Activated CD8-positive, alpha-beta memory T cell treated with anti-CD3 and anti-CD28 coated beads, Interleukin-2, amount 10 ng/mL, durations not matched to agents 7 days and 5 days (primary cell): ENCODE data around the gene ATP10B. TPM values are rescaled to one million over a fixed set of nuclear protein-coding genes. Genes with fewer than 3 reads are reported as not detected.
"Not testable (repeated sequence)": the region's sequence is repeated elsewhere in the genome, so short reads cannot be mapped to it uniquely, and the experiment has no call there.

Experiments
- ATAC-seq: fragments of 150-1000 bp; cut with Tn5 transposase; one replicate; pipeline ENCODE4 v1.10.0; 2021; ENCODE audit warnings: moderate library complexity
- CTCF ChIA-PET: fragments of 350-600 bp; sonication (Branson Sonifier 250); formaldehyde crosslinking; loops from one replicate; lab custom pipeline; 2021; ENCODE audit warnings: antibody characterized with exemption; lab: Charles Lee
- DNase-seq: peaks from one replicate; pipeline ENCODE4 v3.0.0-alpha.2; 2020
- H3K27ac Mint-ChIP-seq: one replicate; pipeline ENCODE4 v1.8.0; 2021; ENCODE audit warnings: mild to moderate bottlenecking, mixed read lengths
- H3K27me3 Mint-ChIP-seq: one replicate; pipeline ENCODE4 v1.8.0; 2021; ENCODE audit warnings: mixed read lengths
- H3K36me3 Mint-ChIP-seq: one replicate; pipeline ENCODE4 v1.8.0; 2021; ENCODE audit warnings: mild to moderate bottlenecking, mixed read lengths
- H3K4me1 Mint-ChIP-seq: one replicate; pipeline ENCODE4 v1.8.0; 2021; ENCODE audit warnings: mixed read lengths
- H3K4me3 Mint-ChIP-seq: one replicate; pipeline ENCODE4 v1.8.0; 2021; ENCODE audit warnings: mild to moderate bottlenecking, moderate library complexity, mixed read lengths
- H3K9me3 Mint-ChIP-seq: one replicate; pipeline ENCODE4 v1.8.0; 2022; ENCODE audit warnings: low read depth, mixed read lengths
- total RNA-seq, 2 experiments: library from RNA; stranded (reverse); gene quantifications; one replicate each; pipeline ENCODE4 v1.2.3, GENCODE V29; 2021

ATP10B gene, protein sequence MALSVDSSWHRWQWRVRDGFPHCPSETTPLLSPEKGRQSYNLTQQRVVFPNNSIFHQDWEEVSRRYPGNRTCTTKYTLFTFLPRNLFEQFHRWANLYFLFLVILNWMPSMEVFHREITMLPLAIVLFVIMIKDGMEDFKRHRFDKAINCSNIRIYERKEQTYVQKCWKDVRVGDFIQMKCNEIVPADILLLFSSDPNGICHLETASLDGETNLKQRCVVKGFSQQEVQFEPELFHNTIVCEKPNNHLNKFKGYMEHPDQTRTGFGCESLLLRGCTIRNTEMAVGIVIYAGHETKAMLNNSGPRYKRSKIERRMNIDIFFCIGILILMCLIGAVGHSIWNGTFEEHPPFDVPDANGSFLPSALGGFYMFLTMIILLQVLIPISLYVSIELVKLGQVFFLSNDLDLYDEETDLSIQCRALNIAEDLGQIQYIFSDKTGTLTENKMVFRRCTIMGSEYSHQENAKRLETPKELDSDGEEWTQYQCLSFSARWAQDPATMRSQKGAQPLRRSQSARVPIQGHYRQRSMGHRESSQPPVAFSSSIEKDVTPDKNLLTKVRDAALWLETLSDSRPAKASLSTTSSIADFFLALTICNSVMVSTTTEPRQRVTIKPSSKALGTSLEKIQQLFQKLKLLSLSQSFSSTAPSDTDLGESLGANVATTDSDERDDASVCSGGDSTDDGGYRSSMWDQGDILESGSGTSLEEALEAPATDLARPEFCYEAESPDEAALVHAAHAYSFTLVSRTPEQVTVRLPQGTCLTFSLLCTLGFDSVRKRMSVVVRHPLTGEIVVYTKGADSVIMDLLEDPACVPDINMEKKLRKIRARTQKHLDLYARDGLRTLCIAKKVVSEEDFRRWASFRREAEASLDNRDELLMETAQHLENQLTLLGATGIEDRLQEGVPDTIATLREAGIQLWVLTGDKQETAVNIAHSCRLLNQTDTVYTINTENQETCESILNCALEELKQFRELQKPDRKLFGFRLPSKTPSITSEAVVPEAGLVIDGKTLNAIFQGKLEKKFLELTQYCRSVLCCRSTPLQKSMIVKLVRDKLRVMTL (N-terminal part only)
- not detected for total RNA-seq

DNA sequence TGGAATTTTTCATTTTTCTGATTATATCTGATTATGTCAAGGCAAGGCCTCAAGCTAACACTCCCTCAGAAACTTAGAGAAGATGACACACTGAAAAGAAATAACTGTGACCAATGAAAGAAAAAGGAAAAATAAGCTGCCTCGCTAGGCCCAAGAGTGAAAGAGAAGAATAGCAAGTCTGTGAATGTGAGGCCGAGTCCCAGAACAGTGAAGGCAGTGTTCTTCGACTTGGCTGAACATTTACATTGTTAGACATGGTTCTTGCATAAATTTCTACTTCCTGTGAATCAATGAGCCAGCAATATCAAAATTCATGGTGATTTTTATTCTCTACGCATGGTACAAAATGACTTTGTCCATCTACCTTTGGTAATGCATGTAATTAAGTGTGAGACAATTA, at the start of gene ATP10B:
TSS of gene ATP10B (minus strand) at position 163 of the 400 bp plus-strand sequence. CDS start 164,137 bp downstream, outside the sequence.
- DNase-seq: no peak
- Mint-ChIP-seq H3K4me1 (no peaks in the 10 kb centered on the region), H3K27me3 (no peaks in the 10 kb centered on the region), H3K36me3 (no peaks in the 10 kb centered on the region), H3K9me3 (no peaks in the 10 kb centered on the region), H3K27ac (no peak within 1 kb of the TSS), H3K4me3 (no peak within 1 kb of the TSS)
- no peak for ATAC-seq
- CTCF ChIA-PET: no interaction called here

DNA sequence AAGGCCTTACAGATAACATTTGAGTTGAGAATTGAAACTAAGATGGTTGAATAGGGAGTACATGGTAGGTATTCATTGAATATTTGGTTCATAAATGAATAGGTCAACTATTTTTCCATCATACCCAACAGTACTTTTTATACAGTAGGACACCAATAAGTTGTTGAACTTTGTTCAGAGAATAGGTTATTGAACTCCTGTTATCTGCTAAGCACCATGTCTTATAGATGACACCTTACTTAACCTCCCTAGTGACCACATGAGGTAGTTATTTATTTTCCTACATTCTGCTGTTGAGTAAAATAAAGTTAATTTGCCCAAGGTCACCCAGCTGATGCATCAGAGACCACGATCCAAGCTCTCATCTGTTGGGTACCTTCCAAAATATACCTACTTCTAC, 49.6 kb upstream of the ATP10B start:
- H3K9me3 Mint-ChIP-seq: no peaks in the 10 kb centered on the region
- no peak for ATAC-seq
- no peak for DNase-seq
- no peak overlapping the region for H3K27ac Mint-ChIP-seq
- CTCF ChIA-PET: no interaction called here
- H3K4me1 Mint-ChIP-seq: no peaks in the 10 kb centered on the region
- H3K4me3 Mint-ChIP-seq: no peak overlapping the region
- no peaks in the 10 kb centered on the region for H3K27me3 Mint-ChIP-seq
- no peaks in the 10 kb centered on the region for H3K36me3 Mint-ChIP-seq

DNA sequence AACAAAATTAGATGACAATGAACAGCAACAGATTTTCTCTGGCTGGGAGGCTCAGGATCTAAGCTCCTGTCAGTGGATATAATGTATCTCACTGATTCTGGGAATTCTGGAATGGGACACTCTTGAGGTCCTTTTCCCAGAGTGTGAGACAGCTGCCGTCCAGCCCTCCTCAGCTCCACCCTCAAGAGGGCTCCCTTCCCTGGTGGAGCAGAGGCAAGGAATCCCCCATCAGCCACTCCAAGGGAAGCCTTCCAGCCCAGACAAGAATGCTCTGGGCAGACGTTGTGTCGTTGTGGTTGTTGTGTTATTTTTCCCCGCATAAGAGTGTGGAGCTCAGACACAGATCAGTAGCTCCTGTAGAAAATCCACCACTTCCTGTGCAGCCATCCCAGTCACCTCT, 47.7 kb upstream of the ATP10B start:
- Mint-ChIP-seq H3K27me3 (no peaks in the 10 kb centered on the region), H3K27ac (no peak overlapping the region), H3K4me3 (no peak overlapping the region), H3K4me1 (no peaks in the 10 kb centered on the region), H3K36me3 (no peaks in the 10 kb centered on the region), H3K9me3 (no peaks in the 10 kb centered on the region)
- CTCF ChIA-PET: no interaction called here
- ATAC-seq (no peak), DNase-seq (no peak)

DNA sequence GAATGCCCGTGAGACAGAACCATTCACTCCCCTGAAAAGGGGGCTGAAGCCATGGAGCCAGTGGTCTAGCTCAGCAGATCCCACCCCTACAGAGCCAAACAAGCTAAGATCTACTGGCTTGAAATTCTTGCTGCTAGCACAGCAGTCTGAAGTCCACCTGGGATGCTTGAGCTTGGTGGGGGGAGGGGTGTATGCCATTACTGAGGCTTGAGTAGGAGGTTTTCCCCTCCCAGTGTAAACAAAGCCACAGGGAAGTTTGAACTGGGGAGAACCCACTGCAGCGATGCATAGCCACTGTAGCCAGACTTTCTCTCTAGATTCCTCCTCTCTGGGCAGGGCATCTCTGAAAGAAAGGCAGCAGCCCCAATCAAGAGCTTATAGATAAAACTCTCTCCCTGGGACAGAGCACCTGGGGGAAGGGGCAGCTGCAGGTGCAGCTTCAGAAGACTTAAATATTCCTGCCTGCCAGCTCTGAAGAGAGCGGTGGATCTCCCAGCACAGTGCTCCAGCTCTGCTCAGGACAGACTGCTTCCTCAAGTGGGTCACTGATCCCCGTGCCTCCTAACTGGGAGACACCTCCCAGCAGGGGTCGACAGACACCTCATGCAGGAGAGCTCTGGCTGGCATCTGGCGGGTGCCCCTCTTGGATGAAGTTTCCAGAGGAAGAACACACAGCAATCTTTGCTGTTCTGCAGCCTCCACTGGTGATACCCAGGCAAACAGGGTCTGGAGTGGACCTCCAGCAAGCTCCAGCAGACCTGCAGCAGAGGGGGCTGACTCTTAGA, 41.4 kb upstream of the ATP10B start:
- H3K9me3 Mint-ChIP-seq: not testable (repeated sequence)

DNA sequence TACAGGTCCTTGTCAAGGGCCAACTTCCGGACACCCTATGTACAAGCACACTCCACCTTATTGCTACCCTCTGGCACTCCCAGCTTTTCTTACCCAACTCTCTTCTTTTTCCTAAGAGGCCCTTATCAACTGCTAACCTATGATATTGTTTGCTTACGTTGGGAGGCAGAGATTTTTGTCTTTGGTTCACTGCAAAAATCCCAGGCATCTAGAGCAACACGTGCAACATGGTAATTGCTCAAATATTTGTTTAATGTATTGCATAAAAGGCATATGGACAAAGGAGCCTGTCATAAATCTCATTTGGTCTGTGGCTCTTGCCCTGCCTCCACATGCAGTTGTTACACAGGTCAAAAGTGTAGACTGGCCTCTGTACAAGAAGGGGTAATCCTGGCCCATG, 35.8 kb upstream of the ATP10B start:
- Mint-ChIP-seq H3K4me3 (no peak overlapping the region), H3K4me1 (no peaks in the 10 kb centered on the region), H3K27me3 (no peaks in the 10 kb centered on the region), H3K27ac (no peak overlapping the region), H3K9me3 (no peaks in the 10 kb centered on the region), H3K36me3 (no peaks in the 10 kb centered on the region)
- CTCF ChIA-PET: no interaction called here
- no peak for ATAC-seq
- DNase-seq: no peak

More for the DNA sequence above, 41.4 kb upstream of the ATP10B start:
- not testable (repeated sequence) for H3K27me3 Mint-ChIP-seq, H3K27ac Mint-ChIP-seq, H3K36me3 Mint-ChIP-seq, H3K4me3 Mint-ChIP-seq, H3K4me1 Mint-ChIP-seq, DNase-seq, ATAC-seq
- CTCF ChIA-PET: interaction anchor here (1.0 kb wide), 1 partner anchor 16 kb away, joined by 3 read pairs; no protein-coding TSS in a partner anchor

DNA sequence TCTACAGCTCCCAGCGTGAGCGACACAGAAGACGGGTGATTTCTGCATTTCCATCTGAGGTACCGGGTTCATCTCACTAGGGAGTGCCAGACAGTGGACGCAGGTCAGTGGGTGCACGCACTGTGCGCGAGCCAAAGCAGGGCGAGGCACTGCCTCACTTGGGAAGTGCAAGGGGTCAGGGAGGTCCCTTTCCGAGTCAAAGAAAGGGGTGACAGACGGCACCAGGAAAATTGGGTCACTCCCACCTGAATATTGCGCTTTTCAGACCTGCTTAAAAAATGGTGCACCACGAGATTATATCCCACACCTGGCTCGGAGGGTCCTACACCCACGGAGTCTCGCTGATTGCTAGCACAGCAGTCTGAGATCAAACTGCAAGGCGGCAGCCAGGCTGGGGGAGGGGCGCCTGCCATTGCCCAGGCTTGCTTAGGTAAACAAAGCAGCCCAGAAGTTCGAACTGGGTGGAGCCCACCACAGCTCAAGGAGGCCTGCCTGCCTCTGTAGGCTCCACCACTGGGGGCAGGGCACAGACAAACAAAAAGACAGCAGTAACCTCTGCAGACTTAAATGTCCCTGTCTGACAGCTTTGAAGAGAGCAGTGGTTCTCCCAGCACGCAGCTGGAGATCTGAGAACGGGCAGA, 21.7 kb upstream of the ATP10B start:
- ATAC-seq, H3K36me3 Mint-ChIP-seq, DNase-seq, H3K9me3 Mint-ChIP-seq, H3K4me3 Mint-ChIP-seq, H3K27me3 Mint-ChIP-seq, H3K27ac Mint-ChIP-seq, CTCF ChIA-PET, H3K4me1 Mint-ChIP-seq: not testable (repeated sequence)

DNA sequence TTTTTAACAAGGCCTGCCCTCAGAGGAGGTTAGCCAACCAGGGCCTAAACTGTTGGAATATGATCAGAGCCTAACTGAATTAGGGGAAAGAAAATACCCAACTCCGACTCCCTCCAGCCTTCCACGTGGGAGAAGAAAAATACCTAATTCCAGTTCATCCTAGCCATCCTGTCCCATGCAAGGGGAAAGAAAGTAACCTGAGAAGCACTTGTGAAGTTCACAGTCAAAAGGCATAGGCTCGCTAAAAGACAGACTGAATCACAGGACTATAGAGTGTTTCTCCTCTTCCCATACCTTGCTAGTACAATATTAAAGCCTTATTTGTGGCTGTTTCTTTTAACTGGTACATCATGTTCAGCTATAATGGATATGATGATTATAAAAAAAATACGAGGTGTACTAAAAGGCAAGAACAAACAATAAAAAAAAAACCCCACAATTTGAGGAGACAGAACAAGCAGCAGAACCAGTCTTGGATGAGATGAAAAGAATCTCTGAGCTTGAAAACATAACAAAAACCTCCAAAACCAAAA, 18.0 kb upstream of the ATP10B start:
- no peaks in the 10 kb centered on the region for H3K36me3 Mint-ChIP-seq
- H3K4me1 Mint-ChIP-seq: no peaks in the 10 kb centered on the region
- DNase-seq (no peak), ATAC-seq (no peak)
- CTCF ChIA-PET: no interaction called here
- H3K9me3 Mint-ChIP-seq: no peaks in the 10 kb centered on the region
- H3K4me3 Mint-ChIP-seq: no peak overlapping the region
- H3K27ac Mint-ChIP-seq: no peak overlapping the region
- no peaks in the 10 kb centered on the region for H3K27me3 Mint-ChIP-seq

DNA sequence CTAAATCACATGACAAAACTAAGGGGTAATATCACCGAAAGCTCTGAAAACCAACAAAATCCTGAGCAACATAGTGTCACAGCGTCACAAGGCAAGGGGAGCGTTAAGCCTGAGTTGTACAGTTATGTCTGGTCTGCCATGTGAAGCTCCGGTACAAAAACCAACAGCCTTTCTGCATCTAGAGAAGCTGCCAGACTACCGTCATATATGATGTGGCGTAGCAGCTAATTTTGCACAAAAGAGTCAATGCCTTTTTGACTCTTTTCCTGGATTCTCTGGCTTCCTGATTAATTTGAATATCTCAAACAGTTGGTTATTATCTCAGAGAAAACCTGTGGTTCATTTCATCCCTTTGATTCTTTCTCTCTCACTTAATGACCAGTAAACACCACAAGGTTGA, 16.0 kb upstream of the ATP10B start:
- Mint-ChIP-seq H3K9me3 (peaks cover 6% of the 10 kb centered on the region), H3K36me3 (no peaks in the 10 kb centered on the region), H3K4me1 (no peaks in the 10 kb centered on the region), H3K4me3 (no peak overlapping the region), H3K27me3 (no peaks in the 10 kb centered on the region), H3K27ac (no peak overlapping the region)
- no peak for DNase-seq
- CTCF ChIA-PET: no interaction called here
- ATAC-seq: no peak

DNA sequence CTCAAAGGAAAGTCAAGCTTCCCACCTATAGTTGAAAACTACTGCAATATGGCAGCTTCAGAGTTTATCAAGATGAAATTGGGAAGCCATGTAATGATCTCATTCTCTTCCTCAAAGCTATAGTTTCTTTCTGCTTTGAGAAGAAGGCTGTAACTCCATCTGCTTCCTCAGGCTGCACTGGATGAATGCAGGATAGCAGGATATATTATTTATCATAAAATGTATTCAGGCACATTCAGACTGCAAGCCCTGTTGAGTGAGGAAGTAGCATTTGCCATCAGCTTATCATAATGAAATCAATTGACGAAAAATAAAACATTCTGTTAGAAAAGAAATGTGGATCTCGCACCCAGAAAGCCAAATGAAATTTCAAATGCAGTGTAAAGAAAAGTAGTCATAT, 560 bp downstream of the ATP10B start:
- H3K27ac Mint-ChIP-seq: no peak overlapping the region
- no peak for ATAC-seq
- CTCF ChIA-PET: no interaction called here
- no peaks in the 10 kb centered on the region for H3K36me3 Mint-ChIP-seq
- H3K27me3 Mint-ChIP-seq: no peaks in the 10 kb centered on the region
- no peak overlapping the region for H3K4me3 Mint-ChIP-seq
- H3K9me3 Mint-ChIP-seq: no peaks in the 10 kb centered on the region
- H3K4me1 Mint-ChIP-seq: no peaks in the 10 kb centered on the region
- no peak for DNase-seq

DNA sequence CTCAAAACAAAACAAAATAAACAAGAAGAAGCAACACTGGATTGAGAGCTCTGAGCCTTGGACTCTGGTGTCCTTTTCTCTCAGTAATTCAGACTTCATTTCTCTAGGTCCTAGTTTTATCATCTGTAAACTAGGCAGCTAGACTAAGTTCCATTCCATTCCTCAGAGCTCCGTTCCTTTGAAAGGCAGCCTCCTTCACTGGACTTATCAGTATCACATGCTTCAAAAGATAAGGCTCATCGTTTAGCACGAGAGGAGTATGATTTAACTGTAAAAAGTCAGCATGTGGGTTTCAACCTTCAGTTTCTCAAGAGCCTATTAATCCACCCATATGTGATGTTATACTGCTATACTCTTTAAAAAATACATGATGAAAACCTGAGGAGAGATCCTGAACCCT, 1.6 kb downstream of the ATP10B start:
- CTCF ChIA-PET: no interaction called here

DNA sequence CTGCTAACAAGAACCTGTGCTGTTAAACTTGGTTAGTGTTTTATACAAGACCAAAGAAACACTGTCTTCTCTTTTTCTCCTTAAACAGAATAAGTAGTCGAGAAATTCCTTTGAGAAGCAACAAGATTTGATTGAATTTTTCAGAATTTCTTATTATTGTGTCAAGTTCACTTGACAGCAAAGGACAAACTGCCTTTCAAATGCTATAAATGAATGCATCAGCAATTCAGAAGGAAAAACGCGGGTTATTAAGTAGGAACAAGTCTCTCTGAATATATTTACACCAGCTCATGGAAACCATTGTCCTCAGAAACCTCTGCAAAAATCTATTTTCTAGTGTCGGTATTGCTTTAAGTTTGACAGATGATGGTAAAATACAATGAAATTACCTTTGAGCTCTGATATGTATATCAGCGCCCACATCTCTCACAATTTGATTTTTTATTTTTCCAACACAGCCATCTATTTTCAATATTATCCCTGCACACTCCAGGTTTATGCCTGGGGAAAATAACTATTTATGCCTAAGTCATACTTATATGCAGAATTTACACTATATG, 4.4 kb downstream of the ATP10B start:
- CTCF ChIA-PET: no interaction called here

More for the DNA sequence above, 1.6 kb downstream of the ATP10B start:
- DNase-seq: no peak
- H3K4me1 Mint-ChIP-seq: no peaks in the 10 kb centered on the region
- no peak overlapping the region for H3K4me3 Mint-ChIP-seq
- no peak overlapping the region for H3K27ac Mint-ChIP-seq
- no peak for ATAC-seq
- no peaks in the 10 kb centered on the region for H3K27me3 Mint-ChIP-seq
- no peaks in the 10 kb centered on the region for H3K9me3 Mint-ChIP-seq
- H3K36me3 Mint-ChIP-seq: no peaks in the 10 kb centered on the region

DNA sequence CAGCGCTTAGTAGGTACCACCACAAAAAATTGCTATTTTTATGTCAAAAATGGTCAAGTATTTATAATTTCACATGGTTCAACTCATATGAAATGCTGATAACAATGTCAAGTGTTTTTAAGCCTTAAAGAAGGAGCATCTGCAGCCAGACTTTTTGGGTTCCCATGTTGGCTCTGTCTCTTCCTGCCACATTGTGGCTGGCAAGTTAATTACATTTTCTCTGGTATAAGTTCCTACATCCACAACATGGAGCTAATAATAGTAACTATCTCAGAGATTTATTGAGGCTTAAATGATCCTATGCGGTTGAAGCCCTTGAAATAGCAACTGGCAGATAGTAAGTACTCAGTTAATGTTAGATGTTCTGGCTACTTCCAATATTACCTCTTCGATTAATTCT, 5.4 kb downstream of the ATP10B start:
- ATAC-seq: no peak
- Mint-ChIP-seq H3K4me3 (no peak overlapping the region), H3K36me3 (no peaks in the 10 kb centered on the region), H3K27me3 (no peaks in the 10 kb centered on the region), H3K27ac (no peak overlapping the region), H3K9me3 (no peaks in the 10 kb centered on the region), H3K4me1 (no peaks in the 10 kb centered on the region)
- CTCF ChIA-PET: no interaction called here
- DNase-seq: no peak

More for the DNA sequence above, 4.4 kb downstream of the ATP10B start:
- no peaks in the 10 kb centered on the region for H3K4me1 Mint-ChIP-seq
- H3K27ac Mint-ChIP-seq: no peak overlapping the region
- H3K4me3 Mint-ChIP-seq: no peak overlapping the region
- H3K36me3 Mint-ChIP-seq: no peaks in the 10 kb centered on the region
- no peak for DNase-seq
- H3K9me3 Mint-ChIP-seq: no peaks in the 10 kb centered on the region
- H3K27me3 Mint-ChIP-seq: no peaks in the 10 kb centered on the region
- no peak for ATAC-seq
